Endothelial cell (in vitro differentiated cells): ENCODE measurements around the gene MYOZ1. TPM values are rescaled to one million over a fixed set of nuclear protein-coding genes. Genes with fewer than 3 reads are reported as not detected.
A peak's percentile ranks its signal among the peaks of the same experiment; 100 is the strongest.

Experiments
- DNase-seq: peaks from one replicate; pipeline ENCODE4 v3.0.0; 2021; ENCODE audit warnings: low spot score
- H3K27ac Mint-ChIP-seq: one replicate; pipeline ENCODE4 v1.8.0; 2021; ENCODE audit warnings: mixed read lengths, inconsistent platforms; ENCODE audit not compliant: unreplicated experiment
- H3K27me3 Mint-ChIP-seq: one replicate; pipeline ENCODE4 v1.8.0; 2021; ENCODE audit warnings: mild to moderate bottlenecking, moderate library complexity, mixed read lengths, inconsistent platforms; ENCODE audit not compliant: unreplicated experiment
- H3K36me3 Mint-ChIP-seq: one replicate; pipeline ENCODE4 v1.8.0; 2021; ENCODE audit warnings: mild to moderate bottlenecking, low read depth, mixed read lengths, inconsistent platforms; ENCODE audit not compliant: unreplicated experiment
- H3K4me1 Mint-ChIP-seq: one replicate; pipeline ENCODE4 v1.8.0; 2021; ENCODE audit warnings: mild to moderate bottlenecking, mixed read lengths, inconsistent platforms; ENCODE audit not compliant: unreplicated experiment
- H3K4me3 Mint-ChIP-seq: one replicate; pipeline ENCODE4 v1.8.0; 2021; ENCODE audit warnings: mild to moderate bottlenecking, mixed read lengths, inconsistent platforms; ENCODE audit not compliant: unreplicated experiment
- H3K9me3 Mint-ChIP-seq: one replicate; pipeline ENCODE4 v1.8.0; 2021; ENCODE audit warnings: mixed read lengths, inconsistent platforms; ENCODE audit not compliant: unreplicated experiment
- total RNA-seq: library from RNA; stranded (reverse); fragmentation: NEBNext Ultra II Directional; extraction: Animal tissue kit (Norgen Biotek cat#: 25700); gene quantifications from one replicate; pipeline ENCODE4 v1.2.1, GENCODE V29; 2021; ENCODE audit not compliant: unreplicated experiment
- TF ChIP-seq, protein P1 (sequence below): fragments of 200-600 bp; sonication (generic); IDR thresholded peaks from one replicate; pipeline ENCODE4 v1.5.0; 2021; ENCODE audit warnings: antibody characterized with exemption; ENCODE audit not compliant: unreplicated experiment

Gene MYOZ1
- total RNA-seq, 1 donor from 2014 or later: 4.0 TPM

DNA sequence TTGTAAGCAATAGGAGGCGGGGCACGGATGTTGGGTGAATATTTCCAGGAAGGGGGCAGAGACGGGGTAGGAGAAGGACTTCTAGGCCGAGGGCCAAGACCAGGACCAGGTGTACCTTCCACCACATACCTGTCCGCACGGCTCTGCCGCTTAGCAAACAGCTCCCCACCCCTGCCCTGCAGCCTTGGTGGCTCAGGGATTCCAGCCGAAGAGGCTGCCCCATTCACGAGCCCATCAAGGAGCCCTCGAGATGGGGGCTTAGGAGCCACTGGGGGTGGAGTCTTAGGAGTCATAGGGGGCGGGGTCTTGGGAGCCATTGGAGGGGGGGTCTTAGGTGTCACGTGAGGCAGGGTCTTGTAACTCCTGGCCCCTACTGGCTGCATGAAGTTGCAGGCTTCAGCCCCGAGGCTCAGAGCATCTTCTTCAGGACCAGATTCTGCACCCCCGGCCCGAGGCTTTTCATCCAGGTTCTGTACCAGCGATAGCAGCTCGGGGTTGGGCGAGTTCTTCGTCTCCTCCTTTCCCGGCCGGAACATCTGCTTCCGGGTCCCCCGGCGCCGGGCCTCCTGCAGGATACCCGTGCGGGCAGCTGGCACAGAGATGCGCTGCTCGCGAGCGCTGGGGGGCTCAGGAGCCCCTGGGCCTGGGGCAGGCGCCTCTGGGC, 6.1 kb upstream of the MYOZ1 start:
- H3K9me3 Mint-ChIP-seq: no peaks in the 10 kb centered on the region
- H3K36me3 Mint-ChIP-seq: peaks cover 4% of the 10 kb centered on the region
- peak; percentile 63 for DNase-seq
- peak overlapping the region; percentile 48 for H3K27ac Mint-ChIP-seq
- TF ChIP-seq, protein P1, sequence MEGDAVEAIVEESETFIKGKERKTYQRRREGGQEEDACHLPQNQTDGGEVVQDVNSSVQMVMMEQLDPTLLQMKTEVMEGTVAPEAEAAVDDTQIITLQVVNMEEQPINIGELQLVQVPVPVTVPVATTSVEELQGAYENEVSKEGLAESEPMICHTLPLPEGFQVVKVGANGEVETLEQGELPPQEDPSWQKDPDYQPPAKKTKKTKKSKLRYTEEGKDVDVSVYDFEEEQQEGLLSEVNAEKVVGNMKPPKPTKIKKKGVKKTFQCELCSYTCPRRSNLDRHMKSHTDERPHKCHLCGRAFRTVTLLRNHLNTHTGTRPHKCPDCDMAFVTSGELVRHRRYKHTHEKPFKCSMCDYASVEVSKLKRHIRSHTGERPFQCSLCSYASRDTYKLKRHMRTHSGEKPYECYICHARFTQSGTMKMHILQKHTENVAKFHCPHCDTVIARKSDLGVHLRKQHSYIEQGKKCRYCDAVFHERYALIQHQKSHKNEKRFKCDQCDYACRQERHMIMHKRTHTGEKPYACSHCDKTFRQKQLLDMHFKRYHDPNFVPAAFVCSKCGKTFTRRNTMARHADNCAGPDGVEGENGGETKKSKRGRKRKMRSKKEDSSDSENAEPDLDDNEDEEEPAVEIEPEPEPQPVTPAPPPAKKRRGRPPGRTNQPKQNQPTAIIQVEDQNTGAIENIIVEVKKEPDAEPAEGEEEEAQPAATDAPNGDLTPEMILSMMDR: no peak
- peaks cover 16% of the 10 kb centered on the region for H3K27me3 Mint-ChIP-seq
- H3K4me3 Mint-ChIP-seq: peak overlapping the region; percentile 86
- peaks cover 32% of the 10 kb centered on the region for H3K4me1 Mint-ChIP-seq

DNA sequence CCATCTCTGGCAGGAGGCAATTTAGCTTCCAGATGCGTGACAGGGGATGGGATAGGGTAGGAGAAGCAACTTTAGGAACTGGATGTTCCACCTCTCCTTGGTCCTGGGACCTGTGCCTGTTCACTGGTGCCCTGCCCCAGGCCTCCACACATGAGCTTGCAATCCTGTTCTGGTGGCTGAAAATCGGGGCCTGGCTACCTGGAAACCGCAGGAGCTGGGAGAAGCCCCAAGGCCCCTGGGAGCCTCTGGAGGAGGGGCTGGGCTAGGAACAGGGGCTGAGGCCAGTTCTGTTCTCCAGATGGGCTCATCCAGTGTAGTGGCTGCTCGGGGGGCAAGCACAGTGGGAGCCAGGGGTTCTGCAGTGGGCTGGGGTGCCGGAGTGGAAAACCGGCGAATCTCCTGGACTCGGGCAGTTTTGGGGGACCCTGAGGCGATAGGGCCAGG, 5.3 kb upstream of the MYOZ1 start:
- Mint-ChIP-seq H3K4me3 (peak overlapping the region; percentile 86), H3K4me1 (peaks cover 34% of the 10 kb centered on the region), H3K27ac (peak overlapping the region; percentile 92), H3K27me3 (peaks cover 16% of the 10 kb centered on the region), H3K9me3 (no peaks in the 10 kb centered on the region), H3K36me3 (peaks cover 5% of the 10 kb centered on the region)
- TF ChIP-seq, protein P1: no peak
- no peak for DNase-seq

DNA sequence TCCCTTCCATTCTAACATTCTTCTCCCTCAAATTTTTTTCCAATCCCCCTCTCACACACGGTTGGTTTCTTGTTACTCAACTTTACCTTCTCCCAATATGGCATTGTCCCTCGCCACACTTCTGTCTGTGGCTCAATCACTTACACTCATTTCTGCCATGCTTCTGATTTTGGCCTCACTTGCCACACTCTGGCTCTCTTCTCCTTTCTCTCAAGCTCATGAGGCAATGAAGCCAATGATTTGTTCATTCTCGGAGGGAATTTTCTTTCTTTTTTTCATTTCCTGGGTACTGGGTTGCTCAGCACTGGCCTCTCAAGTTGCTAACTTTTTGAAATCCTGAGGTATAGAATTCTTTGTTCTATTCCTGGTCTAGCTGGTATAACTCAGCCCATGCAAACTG, 4.0 kb upstream of the MYOZ1 start:
- Mint-ChIP-seq H3K27me3 (peaks cover 16% of the 10 kb centered on the region), H3K36me3 (peaks cover 8% of the 10 kb centered on the region), H3K4me1 (peaks cover 37% of the 10 kb centered on the region), H3K27ac (no peak overlapping the region), H3K4me3 (no peak overlapping the region), H3K9me3 (no peaks in the 10 kb centered on the region)
- no peak for DNase-seq
- TF ChIP-seq, protein P1: no peak

DNA sequence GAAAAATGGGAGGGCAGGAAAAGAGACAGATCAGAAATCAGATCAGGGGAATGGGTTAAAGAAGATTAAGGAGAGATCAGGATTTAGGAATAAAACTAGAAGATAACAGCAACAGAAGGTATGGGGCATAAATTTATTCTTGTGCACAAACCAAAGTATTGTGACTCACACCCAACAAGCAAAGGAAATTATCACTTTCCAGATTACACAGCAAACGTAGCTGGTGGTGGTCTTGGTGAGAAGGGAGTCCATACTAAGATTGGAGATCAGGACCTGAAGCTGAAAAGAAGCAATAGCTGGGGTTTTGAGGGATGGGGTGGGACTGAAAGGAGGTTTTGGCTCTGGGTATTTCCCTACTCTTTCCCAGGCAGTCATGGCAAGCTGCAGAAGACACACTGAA, 3.5 kb upstream of the MYOZ1 start:
- Mint-ChIP-seq H3K27me3 (peaks cover 17% of the 10 kb centered on the region), H3K27ac (no peak overlapping the region), H3K4me1 (peaks cover 37% of the 10 kb centered on the region), H3K36me3 (peaks cover 8% of the 10 kb centered on the region), H3K9me3 (no peaks in the 10 kb centered on the region), H3K4me3 (no peak overlapping the region)
- TF ChIP-seq, protein P1: no peak
- no peak for DNase-seq

DNA sequence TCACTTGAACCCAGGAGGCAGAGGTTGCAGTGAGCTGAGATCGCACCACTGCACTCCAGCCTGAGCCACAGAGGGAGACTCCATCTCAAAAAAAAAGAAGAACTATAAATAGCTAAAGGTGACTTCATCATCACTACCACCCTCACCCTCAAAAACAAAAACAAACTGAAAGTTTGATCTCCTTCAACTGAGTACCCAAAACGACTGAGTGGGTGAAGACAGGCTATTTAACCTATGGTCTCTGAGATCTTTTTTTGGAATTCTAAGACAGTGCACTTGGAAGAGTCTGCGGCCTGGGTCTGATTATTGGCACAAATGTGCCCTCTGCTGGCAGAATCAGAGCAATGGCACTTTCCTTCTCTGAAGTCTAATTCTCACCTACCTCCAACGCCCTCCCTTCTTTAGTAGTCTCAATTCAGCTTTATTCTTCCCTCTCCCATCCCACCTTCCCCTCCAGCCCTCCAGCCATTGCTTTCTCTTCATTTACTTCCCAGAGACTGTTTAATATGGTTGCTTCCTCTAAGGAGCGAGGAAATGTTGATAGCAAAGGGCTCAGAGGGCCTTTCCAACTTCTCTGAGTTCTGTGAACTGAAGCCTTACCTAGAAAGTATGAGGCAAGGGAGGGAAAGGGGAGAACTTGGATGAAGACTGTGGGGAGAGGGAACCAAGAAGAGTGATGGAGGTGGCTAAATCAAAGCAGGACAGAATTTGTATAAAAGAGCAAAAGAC, 2.9 kb upstream of the MYOZ1 start:
- Mint-ChIP-seq H3K27me3 (peaks cover 16% of the 10 kb centered on the region), H3K36me3 (peaks cover 4% of the 10 kb centered on the region), H3K27ac (peak overlapping the region; percentile 11), H3K4me1 (peaks cover 33% of the 10 kb centered on the region), H3K4me3 (no peak overlapping the region), H3K9me3 (no peaks in the 10 kb centered on the region)
- DNase-seq: peak; percentile 67
- TF ChIP-seq, protein P1: peak; percentile 80
